GM23338 (cell line): ENCODE results near the gene SLC9A9. TPM values are rescaled to one million over a fixed set of nuclear protein-coding genes. Genes with fewer than 3 reads are reported as not detected.

Experiments
- ATAC-seq: fragments of 200-7000 bp; cut with Tn5 transposase; 3 replicates; pipeline ENCODE4 v1.9.1; 2020
- DNase-seq: peaks from one replicate; pipeline ENCODE4 v3.0.0-alpha.2; 2015; ENCODE audit warnings: low spot score
- H2AFZ ChIP-seq: fragments of 200-600 bp; sonication (generic); 2 replicates; pipeline ENCODE4 v1.8.0; 2016; ENCODE audit warnings: antibody characterized with exemption, mild to moderate bottlenecking, moderate library complexity
- H3F3A ChIP-seq: fragments of 200-600 bp; sonication (generic); replicated peaks from 2 replicates; pipeline ENCODE4 v1.8.0; 2017; ENCODE audit warnings: antibody characterized with exemption, mixed run types, low read depth
- H3K27ac ChIP-seq: fragments of 200-600 bp; sonication (generic); 2 replicates; pipeline ENCODE4 v1.6.1; 2016; ENCODE audit warnings: low read depth
- H3K27me3 ChIP-seq: fragments of 200-600 bp; sonication (generic); 2 replicates; pipeline ENCODE4 v1.8.0; 2016; ENCODE audit warnings: mild to moderate bottlenecking, mixed run types, moderate library complexity; ENCODE audit not compliant: insufficient read depth
- H3K36me3 ChIP-seq: fragments of 200-600 bp; sonication (generic); 2 replicates; pipeline ENCODE4 v1.8.0; 2016; ENCODE audit warnings: mild to moderate bottlenecking; ENCODE audit not compliant: insufficient read depth
- H3K4me1 ChIP-seq: fragments of 200-600 bp; sonication (generic); 2 replicates; pipeline ENCODE4 v1.8.0; 2016; ENCODE audit warnings: mild to moderate bottlenecking, moderate library complexity; ENCODE audit not compliant: insufficient read depth
- H3K4me2 ChIP-seq: fragments of 200-600 bp; sonication (generic); 2 replicates; pipeline ENCODE4 v1.7.1; 2017; ENCODE audit warnings: mixed run types
- H3K4me3 ChIP-seq: fragments of 200-600 bp; sonication (generic); 2 replicates; pipeline ENCODE4 v1.6.1; 2016; ENCODE audit warnings: mixed run types
- H3K79me2 ChIP-seq: fragments of 200-600 bp; sonication (generic); replicated peaks from 2 replicates; pipeline ENCODE4 v1.8.0; 2017; ENCODE audit warnings: mild to moderate bottlenecking; ENCODE audit not compliant: insufficient read depth
- H3K9me2 ChIP-seq: fragments of 200-600 bp; sonication (generic); 2 replicates; pipeline ENCODE4 v1.8.0; 2017; ENCODE audit not compliant: insufficient read depth
- H4K20me1 ChIP-seq: fragments of 200-600 bp; sonication (generic); replicated peaks from 2 replicates; pipeline ENCODE4 v1.8.0; 2017; ENCODE audit warnings: mild to moderate bottlenecking; ENCODE audit not compliant: insufficient read depth
- H3K27ac Mint-ChIP-seq: 2 replicates; pipeline ENCODE4 v1.8.0; 2020; ENCODE audit warnings: inconsistent platforms, mild to moderate bottlenecking, moderate library complexity, mixed read lengths
- H3K27me3 Mint-ChIP-seq: 3 replicates; pipeline ENCODE4 v1.8.0; 2022; ENCODE audit warnings: low read depth, mild to moderate bottlenecking, moderate library complexity, mixed read lengths, inconsistent platforms; ENCODE audit not compliant: insufficient read depth, poor library complexity
- H3K36me3 Mint-ChIP-seq: 3 replicates; pipeline ENCODE4 v1.8.0; 2021; ENCODE audit warnings: low read depth, mild to moderate bottlenecking, inconsistent platforms, moderate library complexity, mixed read lengths
- H3K4me1 Mint-ChIP-seq: 3 replicates; pipeline ENCODE4 v1.8.0; 2020; ENCODE audit warnings: mild to moderate bottlenecking, inconsistent platforms, mixed read lengths
- H3K4me3 Mint-ChIP-seq: 3 replicates; pipeline ENCODE4 v1.8.0; 2021; ENCODE audit warnings: moderate library complexity, mild to moderate bottlenecking, inconsistent platforms, mixed read lengths
- H3K9me3 Mint-ChIP-seq: 3 replicates; pipeline ENCODE4 v1.8.0; 2020; ENCODE audit warnings: moderate library complexity, mild to moderate bottlenecking, inconsistent platforms, mixed read lengths
- CREB1 ChIP-seq: fragments of 250-450 bp; sonication (Bioruptor Pico); IDR thresholded peaks from 2 replicates; pipeline ENCODE4 v1.5.0; 2020; ENCODE audit warnings: low read depth, mild to moderate bottlenecking, moderate library complexity
- CTCF ChIP-seq, 2 experiments: fragments of 200-600 bp in 1 of 2; sonication (generic) in 1 of 2; conservative IDR thresholded peaks; 2 replicates each; pipeline versions ENCODE4 v1.5.1 to v1.6.1; 2016 to 2017; ENCODE audit warnings: antibody characterized with exemption in 2 of 2, low read depth in 2 of 2, mild to moderate bottlenecking in 2 of 2, moderate library complexity in 1 of 2
- ETS1 ChIP-seq: IDR thresholded peaks from 2 replicates; pipeline ENCODE4 v1.6.1; 2016; ENCODE audit warnings: antibody characterized with exemption
- EZH2phosphoT487 ChIP-seq: fragments of 200-600 bp; sonication (generic); IDR thresholded peaks from one replicate; pipeline ENCODE4 v1.8.1; 2018; ENCODE audit warnings: antibody characterized with exemption; ENCODE audit not compliant: unreplicated experiment
- JUNB ChIP-seq: IDR thresholded peaks from one replicate; pipeline ENCODE4 v1.6.1; 2016; ENCODE audit warnings: antibody characterized with exemption; ENCODE audit not compliant: unreplicated experiment
- NANOG ChIP-seq: IDR thresholded peaks from 2 replicates; pipeline ENCODE4 v1.6.1; 2016; ENCODE audit warnings: antibody characterized with exemption, borderline replicate concordance
- POLR2AphosphoS5 ChIP-seq: IDR thresholded peaks from 2 replicates; pipeline ENCODE4 v1.6.1; 2016; ENCODE audit warnings: antibody characterized with exemption, low read depth
- REST ChIP-seq: IDR thresholded peaks from one replicate; pipeline ENCODE4 v1.6.1; 2018; ENCODE audit warnings: antibody characterized with exemption; ENCODE audit not compliant: unreplicated experiment
- STAT1 ChIP-seq: IDR thresholded peaks from one replicate; pipeline ENCODE4 v1.6.1; 2016; ENCODE audit warnings: antibody characterized with exemption; ENCODE audit not compliant: unreplicated experiment
- ZNF114 ChIP-seq: fragments of 250-450 bp; sonication (Bioruptor Pico); IDR thresholded peaks from 2 replicates; pipeline ENCODE4 v1.5.0; 2020; ENCODE audit warnings: mild to moderate bottlenecking, moderate library complexity
- ZNF331 ChIP-seq: fragments of 250-450 bp; sonication (Bioruptor Pico); IDR thresholded peaks from 2 replicates; pipeline ENCODE4 v1.5.0; 2020; ENCODE audit warnings: low read depth, mild to moderate bottlenecking, moderate library complexity
- ZNF462 ChIP-seq: fragments of 250-450 bp; sonication (Bioruptor Pico); IDR thresholded peaks from 2 replicates; pipeline ENCODE4 v1.5.0; 2020; ENCODE audit warnings: mild to moderate bottlenecking, moderate library complexity
- polyA plus RNA-seq: library from polyadenylated mRNA; unstranded; fragments of >200 nt; fragmentation: Nextera tagmentation; extraction: Ambion mirVana; gene quantifications from 2 replicates; pipeline ENCODE4 v1.2.1, GENCODE V29; 2016
- total RNA-seq: library from RNA; depleted of rRNA; stranded (reverse); fragments of >200 nt; shearing (Covaris generic); gene quantifications from 2 replicates; pipeline ENCODE4 v1.2.3, GENCODE V29; 2014

SLC9A9 gene
- total and polyA plus RNA-seq, 2 experiments from 2014 or later: 1.3 to 1.6 TPM

GRCh38 chr3:143351895-143352608 lies 496.2 kb downstream of the SLC9A9 start:
- Mint-ChIP-seq H3K4me1 (peaks cover 14% of the 10 kb centered on the region), H3K9me3 (no peaks in the 10 kb centered on the region), H3K4me3 (no peak overlapping the region), H3K36me3 (no peaks in the 10 kb centered on the region), H3K27ac (no peak overlapping the region), H3K27me3 (peaks cover 1% of the 10 kb centered on the region)
- no peak overlapping the region for H2AFZ ChIP-seq
- H3K36me3 ChIP-seq: no peaks in the 10 kb centered on the region
- no peak overlapping the region for H3K4me2 ChIP-seq
- TF ChIP-seq REST (no peak), EZH2phosphoT487 (no peak), CREB1 (no peak), POLR2AphosphoS5 (no peak), ZNF462 (no peak), ZNF114 (CRISPR knock-in tag) (no peak), NANOG (no peak), CTCF (conservative IDR thresholded peaks at IDR 0.05; ENCODE audit: low read depth in 2 of 2) (no peak), JUNB (no peak), ETS1 (no peak), ZNF331 (CRISPR knock-in tag) (no peak), STAT1 (no peak)
- no peaks in the 10 kb centered on the region for H4K20me1 ChIP-seq
- ATAC-seq (no peak), DNase-seq (peak; percentile 8)
- H3K4me3 ChIP-seq: no peak overlapping the region
- no peaks in the 10 kb centered on the region for H3K79me2 ChIP-seq
- H3K9me2 ChIP-seq: peaks cover 4% of the 10 kb centered on the region; the same call in 1 of the 2 replicates
- no peaks in the 10 kb centered on the region for H3K4me1 ChIP-seq
- no peak overlapping the region for H3K27ac ChIP-seq
- no peaks in the 10 kb centered on the region for H3F3A ChIP-seq
- H3K27me3 ChIP-seq: no peaks in the 10 kb centered on the region
